Measurements from ENCODE around the gene ARL2BP.

DNA sequence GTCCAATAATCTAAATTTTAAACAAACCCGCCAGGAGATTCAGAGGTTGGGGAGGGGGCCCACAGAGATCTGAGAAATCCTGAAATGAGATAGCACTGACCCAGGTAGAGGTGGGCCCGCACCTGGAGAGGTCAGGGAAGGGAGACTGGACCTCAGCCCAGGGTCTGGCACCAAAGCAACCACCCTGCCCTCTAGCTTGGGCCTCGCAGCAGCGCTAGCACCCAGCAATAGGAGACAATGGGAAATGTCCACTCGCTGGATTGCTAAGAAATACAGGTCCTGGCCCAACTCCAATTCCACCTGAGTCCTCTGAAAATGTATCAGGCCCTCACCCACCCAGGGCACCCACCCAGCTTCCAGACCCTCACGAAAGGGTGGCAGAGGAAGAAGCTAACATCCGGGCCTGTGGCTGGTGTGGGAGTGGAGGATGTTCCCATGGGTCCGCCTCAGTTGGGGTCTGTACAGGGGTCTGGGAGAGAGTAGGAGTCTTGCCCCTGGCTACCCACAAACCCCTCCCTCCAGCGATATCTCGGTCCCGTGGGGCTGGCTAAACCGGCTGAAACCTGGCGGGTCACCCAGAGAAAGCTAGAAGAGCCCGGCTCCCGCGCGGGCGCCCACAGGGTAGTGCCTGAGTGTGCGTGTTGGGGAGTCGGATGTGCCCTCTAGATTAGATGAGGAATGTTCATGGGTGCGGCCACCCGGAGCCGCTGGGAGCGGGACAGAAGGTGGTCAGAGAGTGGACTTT lies 38.3 kb downstream of the ARL2BP start:
- TF ChIP-seq, protein P1, sequence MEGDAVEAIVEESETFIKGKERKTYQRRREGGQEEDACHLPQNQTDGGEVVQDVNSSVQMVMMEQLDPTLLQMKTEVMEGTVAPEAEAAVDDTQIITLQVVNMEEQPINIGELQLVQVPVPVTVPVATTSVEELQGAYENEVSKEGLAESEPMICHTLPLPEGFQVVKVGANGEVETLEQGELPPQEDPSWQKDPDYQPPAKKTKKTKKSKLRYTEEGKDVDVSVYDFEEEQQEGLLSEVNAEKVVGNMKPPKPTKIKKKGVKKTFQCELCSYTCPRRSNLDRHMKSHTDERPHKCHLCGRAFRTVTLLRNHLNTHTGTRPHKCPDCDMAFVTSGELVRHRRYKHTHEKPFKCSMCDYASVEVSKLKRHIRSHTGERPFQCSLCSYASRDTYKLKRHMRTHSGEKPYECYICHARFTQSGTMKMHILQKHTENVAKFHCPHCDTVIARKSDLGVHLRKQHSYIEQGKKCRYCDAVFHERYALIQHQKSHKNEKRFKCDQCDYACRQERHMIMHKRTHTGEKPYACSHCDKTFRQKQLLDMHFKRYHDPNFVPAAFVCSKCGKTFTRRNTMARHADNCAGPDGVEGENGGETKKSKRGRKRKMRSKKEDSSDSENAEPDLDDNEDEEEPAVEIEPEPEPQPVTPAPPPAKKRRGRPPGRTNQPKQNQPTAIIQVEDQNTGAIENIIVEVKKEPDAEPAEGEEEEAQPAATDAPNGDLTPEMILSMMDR (conservative IDR thresholded peaks at IDR 0.05; ENCODE audit: low read length), result no peak
- TF ChIP-seq EZH2phosphoT487 (IDR thresholded peaks at IDR 0.05; ENCODE audit: borderline replicate concordance, low read depth, low read length), result no peak

Measured in OCI-LY7 (cell line).